Lung (tissue), 12 donors: ENCODE results near the gene ANO9. TPM values are rescaled to one million over a fixed set of nuclear protein-coding genes. Genes with fewer than 3 reads are reported as not detected.
"Not testable (repeated sequence)": the region's sequence is repeated elsewhere in the genome, so short reads cannot be mapped to it uniquely, and the experiment has no call there.

Experiments used
- ATAC-seq: fragments of 200-7000 bp; cut with Tn5 transposase; one replicate; pipeline ENCODE4 v1.9.1; 2020; ENCODE audit warnings: moderate number of reproducible peaks; ENCODE audit not compliant: insufficient read depth, low FRiP score
- DNase-seq, 3 donors: peaks; one replicate each; pipeline ENCODE4 v3.0.0-alpha.2; 2013 to 2017
- H3K27ac ChIP-seq, 2 donors: one replicate each; pipeline ENCODE4 v1.5.1; 2013; ENCODE audit warnings: mild to moderate bottlenecking in 2 of 2, moderate library complexity in 2 of 2, control low read depth in 1 of 2, inconsistent platforms in 1 of 2, low read depth in 1 of 2, low read length in 1 of 2
- H3K27me3 ChIP-seq, 3 donors: one replicate each; pipeline ENCODE4 v1.5.1; 2013; ENCODE audit warnings: low read length in 2 of 3; ENCODE audit not compliant: control insufficient read depth in 3 of 3, insufficient read depth in 3 of 3
- H3K36me3 ChIP-seq, 4 donors: one replicate each; pipeline ENCODE4 v1.5.1; 2013; ENCODE audit warnings: low read length in 4 of 4, mild to moderate bottlenecking in 1 of 4, moderate library complexity in 1 of 4; ENCODE audit not compliant: control insufficient read depth in 4 of 4, insufficient read depth in 4 of 4
- H3K4me1 ChIP-seq, 5 donors: one replicate each; pipeline ENCODE4 v1.5.1; 2013; ENCODE audit warnings: low read length in 5 of 5, mild to moderate bottlenecking in 2 of 5, moderate library complexity in 1 of 5; ENCODE audit not compliant: control insufficient read depth in 5 of 5, insufficient read depth in 5 of 5
- H3K4me3 ChIP-seq: one replicate; pipeline ENCODE4 v1.5.1; 2013; ENCODE audit warnings: mild to moderate bottlenecking, control low read depth, moderate library complexity
- H3K9ac ChIP-seq, 2 donors: one replicate each; pipeline ENCODE4 v1.5.1; 2013; ENCODE audit warnings: low read length in 2 of 2, control low read depth in 1 of 2; ENCODE audit not compliant: insufficient read depth in 1 of 2
- H3K9me3 ChIP-seq, 4 donors: one replicate each; pipeline ENCODE4 v1.5.1; 2013; ENCODE audit warnings: low read length in 3 of 4, mild to moderate bottlenecking in 1 of 4, moderate library complexity in 1 of 4; ENCODE audit not compliant: control insufficient read depth in 4 of 4, insufficient read depth in 3 of 4
- WGBS, 2 donors: extraction: QIAGEN DNeasy Blood & Tissue Kit; methylation state at CpG; one replicate each; pipeline ENCODE4 v1.1.7; 2013; 5-methylcytosine and 5-hydroxymethylcytosine counted together
- polyA plus RNA-seq, 2 donors: library from polyadenylated mRNA; stranded (reverse); fragments of 200-250 nt; gene quantifications; one replicate each; pipeline ENCODE4 v1.2.1, GENCODE V29; 2013
- total RNA-seq, 2 donors: library from RNA; depleted of rRNA in 1 of 2; stranded (reverse); fragments of >200 nt in 1 of 2; gene quantifications; one replicate each; pipeline ENCODE4 v1.2.1, GENCODE V29; 2014 to 2021
- TF ChIP-seq, protein P1 (sequence below): IDR thresholded peaks from 2 replicates; pipeline ENCODE4 v1.5.1; 2012; ENCODE audit warnings: mild to moderate bottlenecking; ENCODE audit errors: control extremely low read depth, extremely low read depth
- donor health status: control.
- donor health status: control.
- donor health status: Bipolar disorder and iron deficiency.
- donor health status: healthy.
- donor health status: DM: yes; HTN: yes; CAD: no.

Gene ANO9
- total and polyA plus RNA-seq, 4 donors = 5.8 to 18.6 (median 13.2) TPM

DNA sequence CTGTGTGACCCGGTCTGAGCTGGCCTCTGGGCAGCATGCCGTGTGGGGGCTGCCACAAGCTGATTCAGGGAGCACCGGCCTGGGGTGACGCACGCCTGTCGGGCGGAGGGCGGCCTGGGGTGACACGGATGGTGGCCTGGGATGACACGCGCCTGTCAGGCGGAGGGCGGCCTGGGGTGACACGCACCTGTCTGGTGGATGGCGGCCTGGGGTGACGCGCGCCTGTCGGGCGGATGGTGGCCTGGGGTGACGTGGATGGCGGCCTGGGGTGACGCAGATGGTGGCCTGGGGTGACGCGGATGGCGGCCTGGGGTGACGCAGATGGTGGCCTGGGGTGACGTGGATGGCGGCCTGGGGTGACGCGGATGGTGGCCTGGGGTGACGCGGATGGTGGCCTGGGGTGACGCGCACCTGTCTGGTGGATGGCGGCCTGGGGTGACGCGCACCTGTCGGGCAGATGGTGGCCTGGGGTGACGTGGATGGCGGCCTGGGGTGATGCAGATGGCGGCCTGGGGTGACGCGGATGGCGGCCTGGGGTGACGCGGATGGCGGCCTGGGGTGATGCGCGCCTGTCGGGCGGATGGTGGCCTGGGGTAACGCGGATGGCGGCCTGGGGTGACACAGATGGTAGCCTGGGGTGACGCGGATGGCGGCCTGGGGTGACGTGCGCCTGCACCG is 29.8 kb upstream of the ANO9 start:
- WGBS, 2 donors = 94 to 97% methylated on average over 56 to 61 of the region's 61 CpGs
- H3K27ac ChIP-seq = peak overlapping the region in 1 of 2 donors; percentile 1
- H3K9ac ChIP-seq = no peak overlapping the region
- H3K9me3 ChIP-seq = no peaks in the 10 kb centered on the region
- H3K27me3 ChIP-seq = no peaks in the 10 kb centered on the region
- no peak for ATAC-seq
- H3K4me3 ChIP-seq = no peak overlapping the region
- H3K36me3 ChIP-seq = peaks cover 0 to 7% (median 1%) of the 10 kb centered on the region in 4 donors
- DNase-seq = no peak
- H3K4me1 ChIP-seq = peaks cover 3 to 15% (median 8%) of the 10 kb centered on the region in 5 donors
- TF ChIP-seq, protein P1, sequence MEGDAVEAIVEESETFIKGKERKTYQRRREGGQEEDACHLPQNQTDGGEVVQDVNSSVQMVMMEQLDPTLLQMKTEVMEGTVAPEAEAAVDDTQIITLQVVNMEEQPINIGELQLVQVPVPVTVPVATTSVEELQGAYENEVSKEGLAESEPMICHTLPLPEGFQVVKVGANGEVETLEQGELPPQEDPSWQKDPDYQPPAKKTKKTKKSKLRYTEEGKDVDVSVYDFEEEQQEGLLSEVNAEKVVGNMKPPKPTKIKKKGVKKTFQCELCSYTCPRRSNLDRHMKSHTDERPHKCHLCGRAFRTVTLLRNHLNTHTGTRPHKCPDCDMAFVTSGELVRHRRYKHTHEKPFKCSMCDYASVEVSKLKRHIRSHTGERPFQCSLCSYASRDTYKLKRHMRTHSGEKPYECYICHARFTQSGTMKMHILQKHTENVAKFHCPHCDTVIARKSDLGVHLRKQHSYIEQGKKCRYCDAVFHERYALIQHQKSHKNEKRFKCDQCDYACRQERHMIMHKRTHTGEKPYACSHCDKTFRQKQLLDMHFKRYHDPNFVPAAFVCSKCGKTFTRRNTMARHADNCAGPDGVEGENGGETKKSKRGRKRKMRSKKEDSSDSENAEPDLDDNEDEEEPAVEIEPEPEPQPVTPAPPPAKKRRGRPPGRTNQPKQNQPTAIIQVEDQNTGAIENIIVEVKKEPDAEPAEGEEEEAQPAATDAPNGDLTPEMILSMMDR = no peak

DNA sequence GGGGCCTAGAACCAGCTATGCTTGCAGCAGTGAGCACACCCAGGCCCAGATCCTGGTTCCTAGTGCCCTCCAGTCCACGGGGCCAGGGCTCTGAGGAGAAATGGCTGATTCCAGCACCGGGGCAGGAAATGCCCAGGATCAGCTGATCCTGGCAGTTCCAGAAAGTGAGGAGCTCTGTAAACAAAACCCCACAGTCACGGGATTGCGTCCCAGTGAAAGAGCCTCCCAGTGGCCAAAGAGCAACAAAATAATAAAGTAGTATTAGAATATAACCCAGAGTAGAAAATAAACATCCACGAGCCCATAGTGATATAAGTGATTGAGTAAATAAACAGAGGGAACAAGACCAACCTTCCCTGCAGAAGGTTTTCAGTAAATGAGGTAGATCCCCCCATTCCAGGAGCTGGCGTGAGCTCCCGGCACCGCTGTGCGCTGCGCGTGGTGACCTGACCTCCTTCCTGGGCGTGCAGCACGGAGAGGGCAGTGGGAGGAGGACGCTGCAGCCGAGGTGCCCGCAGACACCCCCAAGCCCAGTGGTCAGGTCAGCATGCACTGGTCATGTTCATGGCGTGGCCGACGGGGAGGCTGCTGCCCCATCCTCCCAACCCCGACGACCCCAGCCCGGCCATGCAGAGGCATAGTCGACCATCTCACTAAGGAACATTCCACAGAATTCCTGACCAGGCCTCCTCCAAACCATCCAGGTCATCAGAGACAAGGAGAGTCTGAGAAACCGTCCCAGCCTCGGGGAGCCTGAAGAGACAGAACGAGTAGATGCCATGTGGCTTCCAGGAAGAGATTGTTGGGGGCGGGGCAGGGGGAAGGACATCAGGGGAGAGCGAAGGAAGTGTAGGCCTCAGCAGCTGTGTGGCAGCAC is 28.1 kb upstream of the ANO9 start:
- peak; percentile 76 to 90 (median 87) for DNase-seq
- WGBS, 2 donors = 47 to 72% methylated on average over 28 of the region's 28 CpGs

DNA sequence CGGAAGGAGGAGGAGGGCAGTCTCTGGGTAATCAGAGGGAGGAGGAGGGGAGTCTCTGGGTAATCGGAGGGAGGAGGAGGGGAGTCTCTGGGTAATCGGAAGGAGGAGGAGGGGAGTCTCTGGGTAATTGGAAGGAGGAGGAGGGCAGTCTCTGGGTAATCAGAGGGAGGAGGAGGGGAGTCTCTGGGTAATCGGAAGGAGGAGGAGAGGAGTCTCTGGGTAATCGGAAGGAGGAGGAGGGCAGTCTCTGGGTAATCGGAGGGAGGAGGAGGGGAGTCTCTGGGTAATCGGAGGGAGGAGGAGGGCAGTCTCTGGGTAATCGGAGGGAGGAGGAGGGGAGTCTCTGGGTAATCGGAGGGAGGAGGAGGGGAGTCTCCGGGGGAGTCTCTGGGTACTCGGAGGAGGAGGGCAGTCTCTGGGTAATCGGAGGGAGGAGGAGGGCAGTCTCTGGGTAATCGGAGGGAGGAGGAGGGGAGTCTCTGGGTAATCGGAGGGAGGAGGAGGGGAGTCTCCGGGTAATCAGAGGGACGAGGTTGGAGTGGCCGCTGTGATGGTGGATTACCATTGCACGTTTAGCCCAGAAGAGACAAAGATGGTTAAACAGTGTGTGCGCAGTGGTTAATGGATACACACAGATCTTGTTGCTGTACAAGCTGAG is 27.3 kb upstream of the ANO9 start:
- H3K36me3 ChIP-seq, DNase-seq, H3K4me3 ChIP-seq, H3K27me3 ChIP-seq, ATAC-seq, H3K9me3 ChIP-seq: not testable (repeated sequence)
- peaks cover 3 to 15% (median 8%) of the 10 kb centered on the region in 5 donors for H3K4me1 ChIP-seq
- H3K9ac ChIP-seq = peak overlapping the region; percentile 4 to 70
- 33 to 63% methylated on average over 18 to 19 of the region's 19 CpGs for WGBS, 2 donors
- peak overlapping the region; percentile 3 to 95 for H3K27ac ChIP-seq

More for the DNA sequence above, 28.1 kb upstream of the ANO9 start:
- Histone ChIP-seq H3K4me3 (no peak overlapping the region), H3K9me3 (no peaks in the 10 kb centered on the region), H3K27me3 (no peaks in the 10 kb centered on the region), H3K9ac (peak overlapping the region; percentile 4 to 70), H3K27ac (peak overlapping the region in 1 of 2 donors; percentile 97), H3K36me3 (peaks cover 0 to 4% (median 0%) of the 10 kb centered on the region in 4 donors), H3K4me1 (peaks cover 3 to 15% (median 8%) of the 10 kb centered on the region in 5 donors)
- peak; percentile 51 for ATAC-seq
- TF ChIP-seq, protein P1 = no peak
